ENCODE data around the gene TIAL1.
A peak's percentile ranks its signal among the peaks of the same experiment; 100 is the strongest.
"Not testable (repeated sequence)": the region's sequence is repeated elsewhere in the genome, so short reads cannot be mapped to it uniquely, and the experiment has no call there.

TIAL1 gene

GRCh38 chr10:119611433-119611832 is 14.7 kb upstream of the TIAL1 start:
- no peak for DNase-seq

GRCh38 chr10:119609516-119609915 is 12.8 kb upstream of the TIAL1 start:
- DNase-seq: no peak

GRCh38 chr10:119608316-119609155 is 11.8 kb upstream of the TIAL1 start:
- DNase-seq: peak; percentile 24

GRCh38 chr10:119604468-119604867 is 7.7 kb upstream of the TIAL1 start:
- DNase-seq: no peak

- DNase-seq: peak; percentile 32
Observed at GRCh38 chr10:119602241-119603095, 5.7 kb upstream of the TIAL1 start.

GRCh38 chr10:119598397-119598796 is 1.6 kb upstream of the TIAL1 start:
- no peak for DNase-seq

- no peak for DNase-seq
Observed at GRCh38 chr10:119597405-119598186, 832 bp upstream of the TIAL1 start.

GRCh38 chr10:119595676-119596515 is 868 bp downstream of the TIAL1 start:
- DNase-seq: peak; percentile 41

GRCh38 chr10:119595134-119595675 is 1.6 kb downstream of the TIAL1 start:
- peak; percentile 5 for DNase-seq

- DNase-seq: no peak
Observed at GRCh38 chr10:119588071-119588470, 8.7 kb downstream of the TIAL1 start.

- DNase-seq: no peak
Observed at GRCh38 chr10:119578355-119578754, 18.4 kb downstream of the TIAL1 start.

- DNase-seq: peak; percentile 53
Observed at GRCh38 chr10:119575991-119576390, 20.8 kb downstream of the TIAL1 start.

- peak; percentile 60 for DNase-seq
Observed at GRCh38 chr10:119575506-119575905, 21.3 kb downstream of the TIAL1 start.

GRCh38 chr10:119567978-119568377 is 28.8 kb downstream of the TIAL1 start:
- DNase-seq: no peak

- DNase-seq: no peak
Observed at GRCh38 chr10:119562097-119562496, 34.7 kb downstream of the TIAL1 start.

- not testable (repeated sequence) for DNase-seq
Observed at GRCh38 chr10:119559511-119559910, 37.3 kb downstream of the TIAL1 start.

- DNase-seq: not testable (repeated sequence)
Observed at GRCh38 chr10:119556081-119556480, 40.7 kb downstream of the TIAL1 start.

- no peak for DNase-seq
Observed at GRCh38 chr10:119555178-119555784, 41.5 kb downstream of the TIAL1 start.

- no peak for DNase-seq
Observed at GRCh38 chr10:119550827-119551226, 45.9 kb downstream of the TIAL1 start.

GRCh38 chr10:119549247-119549999 is 47.3 kb downstream of the TIAL1 start:
- no peak for DNase-seq

GRCh38 chr10:119546009-119546408 is 50.8 kb downstream of the TIAL1 start:
- no peak for DNase-seq

Data from CD4-positive, alpha-beta T cell treated with Interleukin-4 for 4 hours (primary cell).